ENCODE measurements around the gene PPARG. TPM values are rescaled to one million over a fixed set of nuclear protein-coding genes. Genes with fewer than 3 reads are reported as not detected.

PPARG gene
- total and polyA plus RNA-seq, 2 experiments from 2014 or later, result 0.15 to 0.42 TPM

GRCh38 chr3:12289524-12289923, 654 bp downstream of the PPARG start:
- Histone ChIP-seq H3K4me2 (no peak overlapping the region), H3K27me3 (ENCODE audit: insufficient read depth) (peaks cover 84% of the 10 kb centered on the region)
- peaks cover 35% of the 10 kb centered on the region for H3K27me3 Mint-ChIP-seq (ENCODE audit: insufficient read depth, low read depth, poor library complexity)

More at GRCh38 chr3:12289524-12289923, 654 bp downstream of the PPARG start:
- H3K4me1 Mint-ChIP-seq, result peaks cover 3% of the 10 kb centered on the region; the same call in 2 of the 3 replicates
- 0 out of 2 replicates have a peak, but pooled peaks cover 9% of the 10 kb centered on the region for H3K4me1 ChIP-seq (ENCODE audit: insufficient read depth)
- H4K20me1 ChIP-seq (replicated peaks; ENCODE audit: insufficient read depth), result peaks cover 4% of the 10 kb centered on the region; the same call in 1 of the 2 replicates
- H2AFZ ChIP-seq, result no peak overlapping the region
- H3K36me3 ChIP-seq (ENCODE audit: insufficient read depth), result no peaks in the 10 kb centered on the region
- H3F3A ChIP-seq (replicated peaks; ENCODE audit: low read depth), result no peaks in the 10 kb centered on the region
- no peaks in the 10 kb centered on the region for H3K79me2 ChIP-seq (replicated peaks; ENCODE audit: insufficient read depth)
- no peak overlapping the region for H3K4me3 ChIP-seq
- TF ChIP-seq NANOG (IDR thresholded peaks at IDR 0.05; ENCODE audit: borderline replicate concordance), result no peak
- no peak for TF ChIP-seq EZH2phosphoT487 (IDR thresholded peaks at IDR 0.05; ENCODE audit: unreplicated experiment)
- no peak for TF ChIP-seq ZNF114 (CRISPR knock-in tag; IDR thresholded peaks at IDR 0.05)
- TF ChIP-seq, protein P1, sequence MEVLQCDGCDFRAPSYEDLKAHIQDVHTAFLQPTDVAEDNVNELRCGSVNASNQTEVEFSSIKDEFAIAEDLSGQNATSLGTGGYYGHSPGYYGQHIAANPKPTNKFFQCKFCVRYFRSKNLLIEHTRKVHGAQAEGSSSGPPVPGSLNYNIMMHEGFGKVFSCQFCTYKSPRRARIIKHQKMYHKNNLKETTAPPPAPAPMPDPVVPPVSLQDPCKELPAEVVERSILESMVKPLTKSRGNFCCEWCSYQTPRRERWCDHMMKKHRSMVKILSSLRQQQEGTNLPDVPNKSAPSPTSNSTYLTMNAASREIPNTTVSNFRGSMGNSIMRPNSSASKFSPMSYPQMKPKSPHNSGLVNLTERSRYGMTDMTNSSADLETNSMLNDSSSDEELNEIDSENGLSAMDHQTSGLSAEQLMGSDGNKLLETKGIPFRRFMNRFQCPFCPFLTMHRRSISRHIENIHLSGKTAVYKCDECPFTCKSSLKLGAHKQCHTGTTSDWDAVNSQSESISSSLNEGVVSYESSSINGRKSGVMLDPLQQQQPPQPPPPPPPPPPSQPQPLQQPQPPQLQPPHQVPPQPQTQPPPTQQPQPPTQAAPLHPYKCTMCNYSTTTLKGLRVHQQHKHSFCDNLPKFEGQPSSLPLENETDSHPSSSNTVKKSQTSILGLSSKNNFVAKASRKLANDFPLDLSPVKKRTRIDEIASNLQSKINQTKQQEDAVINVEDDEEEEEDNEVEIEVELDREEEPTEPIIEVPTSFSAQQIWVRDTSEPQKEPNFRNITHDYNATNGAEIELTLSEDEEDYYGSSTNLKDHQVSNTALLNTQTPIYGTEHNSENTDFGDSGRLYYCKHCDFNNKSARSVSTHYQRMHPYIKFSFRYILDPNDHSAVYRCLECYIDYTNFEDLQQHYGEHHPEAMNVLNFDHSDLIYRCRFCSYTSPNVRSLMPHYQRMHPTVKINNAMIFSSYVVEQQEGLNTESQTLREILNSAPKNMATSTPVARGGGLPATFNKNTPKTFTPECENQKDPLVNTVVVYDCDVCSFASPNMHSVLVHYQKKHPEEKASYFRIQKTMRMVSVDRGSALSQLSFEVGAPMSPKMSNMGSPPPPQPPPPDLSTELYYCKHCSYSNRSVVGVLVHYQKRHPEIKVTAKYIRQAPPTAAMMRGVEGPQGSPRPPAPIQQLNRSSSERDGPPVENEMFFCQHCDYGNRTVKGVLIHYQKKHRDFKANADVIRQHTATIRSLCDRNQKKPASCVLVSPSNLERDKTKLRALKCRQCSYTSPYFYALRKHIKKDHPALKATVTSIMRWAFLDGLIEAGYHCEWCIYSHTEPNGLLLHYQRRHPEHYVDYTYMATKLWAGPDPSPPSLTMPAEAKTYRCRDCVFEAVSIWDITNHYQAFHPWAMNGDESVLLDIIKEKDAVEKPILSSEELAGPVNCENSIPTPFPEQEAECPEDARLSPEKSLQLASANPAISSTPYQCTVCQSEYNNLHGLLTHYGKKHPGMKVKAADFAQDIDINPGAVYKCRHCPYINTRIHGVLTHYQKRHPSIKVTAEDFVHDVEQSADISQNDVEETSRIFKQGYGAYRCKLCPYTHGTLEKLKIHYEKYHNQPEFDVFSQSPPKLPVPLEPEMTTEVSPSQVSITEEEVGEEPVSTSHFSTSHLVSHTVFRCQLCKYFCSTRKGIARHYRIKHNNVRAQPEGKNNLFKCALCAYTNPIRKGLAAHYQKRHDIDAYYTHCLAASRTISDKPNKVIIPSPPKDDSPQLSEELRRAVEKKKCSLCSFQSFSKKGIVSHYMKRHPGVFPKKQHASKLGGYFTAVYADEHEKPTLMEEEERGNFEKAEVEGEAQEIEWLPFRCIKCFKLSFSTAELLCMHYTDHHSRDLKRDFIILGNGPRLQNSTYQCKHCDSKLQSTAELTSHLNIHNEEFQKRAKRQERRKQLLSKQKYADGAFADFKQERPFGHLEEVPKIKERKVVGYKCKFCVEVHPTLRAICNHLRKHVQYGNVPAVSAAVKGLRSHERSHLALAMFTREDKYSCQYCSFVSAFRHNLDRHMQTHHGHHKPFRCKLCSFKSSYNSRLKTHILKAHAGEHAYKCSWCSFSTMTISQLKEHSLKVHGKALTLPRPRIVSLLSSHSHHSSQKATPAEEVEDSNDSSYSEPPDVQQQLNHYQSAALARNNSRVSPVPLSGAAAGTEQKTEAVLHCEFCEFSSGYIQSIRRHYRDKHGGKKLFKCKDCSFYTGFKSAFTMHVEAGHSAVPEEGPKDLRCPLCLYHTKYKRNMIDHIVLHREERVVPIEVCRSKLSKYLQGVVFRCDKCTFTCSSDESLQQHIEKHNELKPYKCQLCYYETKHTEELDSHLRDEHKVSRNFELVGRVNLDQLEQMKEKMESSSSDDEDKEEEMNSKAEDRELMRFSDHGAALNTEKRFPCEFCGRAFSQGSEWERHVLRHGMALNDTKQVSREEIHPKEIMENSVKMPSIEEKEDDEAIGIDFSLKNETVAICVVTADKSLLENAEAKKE (CRISPR knock-in tag; IDR thresholded peaks at IDR 0.05), result no peak
- no peak for TF ChIP-seq JUNB (IDR thresholded peaks at IDR 0.05; ENCODE audit: unreplicated experiment)
- TF ChIP-seq POLR2AphosphoS5 (IDR thresholded peaks at IDR 0.05; ENCODE audit: low read depth), result no peak
- TF ChIP-seq STAT1 (IDR thresholded peaks at IDR 0.05; ENCODE audit: unreplicated experiment), result no peak
- TF ChIP-seq REST (IDR thresholded peaks at IDR 0.05; ENCODE audit: unreplicated experiment), result no peak
- no peak for TF ChIP-seq ZNF331 (CRISPR knock-in tag; IDR thresholded peaks at IDR 0.05; ENCODE audit: low read depth)
- TF ChIP-seq EZH2 (IDR thresholded peaks at IDR 0.05; ENCODE audit: low read depth, unreplicated experiment), result no peak
- no peak for TF ChIP-seq CREB1 (CRISPR knock-in tag; IDR thresholded peaks at IDR 0.05; ENCODE audit: low read depth)
- TF ChIP-seq, protein P2, sequence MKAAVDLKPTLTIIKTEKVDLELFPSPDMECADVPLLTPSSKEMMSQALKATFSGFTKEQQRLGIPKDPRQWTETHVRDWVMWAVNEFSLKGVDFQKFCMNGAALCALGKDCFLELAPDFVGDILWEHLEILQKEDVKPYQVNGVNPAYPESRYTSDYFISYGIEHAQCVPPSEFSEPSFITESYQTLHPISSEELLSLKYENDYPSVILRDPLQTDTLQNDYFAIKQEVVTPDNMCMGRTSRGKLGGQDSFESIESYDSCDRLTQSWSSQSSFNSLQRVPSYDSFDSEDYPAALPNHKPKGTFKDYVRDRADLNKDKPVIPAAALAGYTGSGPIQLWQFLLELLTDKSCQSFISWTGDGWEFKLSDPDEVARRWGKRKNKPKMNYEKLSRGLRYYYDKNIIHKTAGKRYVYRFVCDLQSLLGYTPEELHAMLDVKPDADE (IDR thresholded peaks at IDR 0.05), result no peak
- no peak for TF ChIP-seq CTCF (conservative IDR thresholded peaks at IDR 0.05; ENCODE audit: low read depth in 2 of 2)
- ATAC-seq (no peak), DNase-seq (ENCODE audit: low spot score) (no peak)
- no peak overlapping the region for H3K27ac Mint-ChIP-seq
- H3K27ac ChIP-seq (ENCODE audit: low read depth), result no peak overlapping the region
- H3K4me3 Mint-ChIP-seq, result no peak overlapping the region
- H3K9me2 ChIP-seq (ENCODE audit: insufficient read depth), result no peaks in the 10 kb centered on the region
- H3K9me3 Mint-ChIP-seq, result no peaks in the 10 kb centered on the region
- H3K36me3 Mint-ChIP-seq (ENCODE audit: low read depth), result no peaks in the 10 kb centered on the region
